Cardiac muscle cell (in vitro differentiated cells and primary cell): Measurements from ENCODE around the gene ELOVL5. TPM values are rescaled to one million over a fixed set of nuclear protein-coding genes. Genes with fewer than 3 reads are reported as not detected.

Experiments used
- DNase-seq, 2 donors: peaks; one replicate each; pipeline versions ENCODE4 v3.0.0 to v3.0.0-alpha.2; 2010 to 2017; ENCODE audit warnings: low read depth in 1 of 2, low spot score in 1 of 2
- H3K27ac ChIP-seq: fragments of 200-600 bp; sonication (generic); 2 replicates; pipeline ENCODE4 v1.5.1; 2016
- H3K27me3 ChIP-seq: fragments of 200-600 bp; sonication (generic); 2 replicates; pipeline ENCODE4 v1.6.0; 2016; ENCODE audit warnings: control low read depth
- H3K36me3 ChIP-seq: fragments of 200-600 bp; sonication (generic); 2 replicates; pipeline ENCODE4 v1.5.1; 2016; ENCODE audit warnings: control low read depth
- H3K4me1 ChIP-seq: fragments of 200-600 bp; sonication (generic); 2 replicates; pipeline ENCODE4 v1.8.1; 2017; ENCODE audit warnings: low read depth, mild to moderate bottlenecking, mixed run types
- H3K4me3 ChIP-seq: fragments of 200-600 bp; sonication (generic); 2 replicates; pipeline ENCODE4 v1.5.1; 2016; ENCODE audit warnings: mild to moderate bottlenecking
- H3K9me3 ChIP-seq: fragments of 200-600 bp; sonication (generic); 2 replicates; pipeline ENCODE4 v1.5.1; 2017; ENCODE audit warnings: low read depth, mild to moderate bottlenecking, control low read depth
- CTCF ChIP-seq: IDR thresholded peaks from 2 replicates; pipeline ENCODE4 v1.5.1; 2012; ENCODE audit warnings: low read depth, mild to moderate bottlenecking, low read length
- polyA plus RNA-seq: library from polyadenylated mRNA; unstranded; fragments of >200 nt; fragmentation: Nextera tagmentation; extraction: Ambion mirVana; gene quantifications from 2 replicates; pipeline ENCODE4 v1.2.1, GENCODE V29; 2016
- total RNA-seq: library from RNA; depleted of rRNA; stranded (reverse); fragments of >200 nt; gene quantifications from 2 replicates; pipeline ENCODE4 v1.2.3, GENCODE V29; 2016

ELOVL5 gene
- total and polyA plus RNA-seq, 2 experiments from 2014 or later, result 39.4 to 54.1 TPM

- DNase-seq, result peak in 1 of 2 donors; percentile 88
- TF ChIP-seq CTCF, result no peak
- no peaks in the 10 kb centered on the region for H3K27me3 ChIP-seq
Observed at GRCh38 chr6:53313784-53314400, 34.9 kb downstream of the ELOVL5 start.

GRCh38 chr6:53312355-53312754 lies 36.4 kb downstream of the ELOVL5 start:
- no peak for TF ChIP-seq CTCF

More at GRCh38 chr6:53313784-53314400, 34.9 kb downstream of the ELOVL5 start:
- H3K27ac ChIP-seq, result peak overlapping the region; percentile 25
- H3K9me3 ChIP-seq, result no peaks in the 10 kb centered on the region
- H3K4me3 ChIP-seq, result no peak overlapping the region
- H3K4me1 ChIP-seq, result peaks cover 7% of the 10 kb centered on the region
- H3K36me3 ChIP-seq, result no peaks in the 10 kb centered on the region

GRCh38 chr6:53311586-53311935 lies 37.2 kb downstream of the ELOVL5 start:
- no peak for TF ChIP-seq CTCF
- DNase-seq, result no peak
- H3K27me3 ChIP-seq, result no peaks in the 10 kb centered on the region
- no peak overlapping the region for H3K4me3 ChIP-seq
- H3K4me1 ChIP-seq, result peaks cover 7% of the 10 kb centered on the region
- H3K9me3 ChIP-seq, result no peaks in the 10 kb centered on the region
- no peaks in the 10 kb centered on the region for H3K36me3 ChIP-seq
- no peak overlapping the region for H3K27ac ChIP-seq

More at GRCh38 chr6:53312355-53312754, 36.4 kb downstream of the ELOVL5 start:
- H3K27me3 ChIP-seq, result no peaks in the 10 kb centered on the region
- H3K27ac ChIP-seq, result no peak overlapping the region
- no peaks in the 10 kb centered on the region for H3K9me3 ChIP-seq
- H3K36me3 ChIP-seq, result no peaks in the 10 kb centered on the region
- peaks cover 7% of the 10 kb centered on the region for H3K4me1 ChIP-seq
- DNase-seq, result no peak
- no peak overlapping the region for H3K4me3 ChIP-seq

GRCh38 chr6:53310771-53311585 lies 37.8 kb downstream of the ELOVL5 start:
- no peak for TF ChIP-seq CTCF
- Histone ChIP-seq H3K9me3 (no peaks in the 10 kb centered on the region), H3K27ac (no peak overlapping the region), H3K4me3 (no peak overlapping the region), H3K4me1 (peaks cover 7% of the 10 kb centered on the region), H3K27me3 (no peaks in the 10 kb centered on the region), H3K36me3 (no peaks in the 10 kb centered on the region)
- no peak for DNase-seq

DNA sequence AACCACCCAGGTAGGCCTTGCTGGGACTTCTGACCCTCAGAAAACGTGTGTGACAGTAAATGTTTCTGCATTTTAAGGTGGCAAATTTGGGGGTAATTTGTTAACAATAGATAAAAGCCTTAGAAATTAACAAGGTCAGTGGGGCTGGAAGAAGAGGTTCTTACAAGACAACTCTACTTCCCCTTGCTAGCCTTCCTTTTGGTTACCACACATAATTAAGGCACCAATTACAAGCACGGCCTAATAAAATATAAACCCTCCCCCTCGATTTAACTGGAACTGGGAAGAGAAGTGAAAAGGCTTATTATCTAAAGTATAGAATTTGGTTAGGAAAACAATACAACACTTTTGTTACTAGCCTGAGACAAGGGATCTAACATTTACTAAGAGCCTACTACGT lies 38.8 kb downstream of the ELOVL5 start:
- Histone ChIP-seq H3K4me3 (no peak overlapping the region), H3K27ac (peak overlapping the region; percentile 20), H3K9me3 (no peaks in the 10 kb centered on the region), H3K27me3 (no peaks in the 10 kb centered on the region), H3K4me1 (peaks cover 7% of the 10 kb centered on the region), H3K36me3 (no peaks in the 10 kb centered on the region)
- no peak for TF ChIP-seq CTCF
- DNase-seq, result no peak
